OCI-LY3 (cell line): ENCODE results near the gene PATJ.

Experiments
- H2AFZ ChIP-seq: fragments of 200-600, 300-600 bp; shearing (Covaris generic); 2 replicates; pipeline ENCODE4 v1.6.0; 2014; ENCODE audit warnings: antibody characterized with exemption, low read depth, low read length
- H3K27ac ChIP-seq: fragments of 200-600, 300-600 bp; sonication (generic); 2 replicates; pipeline ENCODE4 v1.5.1; 2014; ENCODE audit warnings: mild to moderate bottlenecking, low read length, moderate library complexity, mixed read lengths
- H3K27me3 ChIP-seq: fragments of 200-600, 300-600 bp; sonication (generic); 2 replicates; pipeline ENCODE4 v1.6.1; 2014; ENCODE audit warnings: low read depth, low read length, mixed read lengths
- H3K36me3 ChIP-seq: fragments of 200-600, 300-600 bp; sonication (generic); replicated peaks from 2 replicates; pipeline ENCODE3; 2014; ENCODE audit warnings: low read depth, low read length, mixed read lengths
- H3K4me1 ChIP-seq: fragments of 300-600, 200-600 bp; sonication (generic); 2 replicates; pipeline ENCODE4 v1.6.1; 2014; ENCODE audit warnings: low read length, mixed read lengths
- H3K4me2 ChIP-seq: fragments of 200-600, 300-600 bp; sonication (generic); 2 replicates; pipeline ENCODE4 v1.6.1; 2014; ENCODE audit warnings: low read length, mixed read lengths
- H3K4me3 ChIP-seq: fragments of 300-600, 200-600 bp; sonication (generic); 2 replicates; pipeline ENCODE4 v1.5.1; 2014; ENCODE audit warnings: antibody characterized with exemption, mild to moderate bottlenecking, low read length, moderate library complexity
- H3K79me2 ChIP-seq: fragments of 300-600, 200-600 bp; shearing (Covaris generic); 2 replicates; pipeline ENCODE4 v1.6.1; 2014; ENCODE audit warnings: mild to moderate bottlenecking, low read length, mixed read lengths
- H3K9ac ChIP-seq: fragments of 300-600, 200-600 bp; shearing (Covaris generic); 2 replicates; pipeline ENCODE4 v1.6.0; 2014; ENCODE audit warnings: mild to moderate bottlenecking, low read length, moderate library complexity
- H3K9me3 ChIP-seq: fragments of 200-600, 300-600 bp; shearing (Covaris generic); 2 replicates; pipeline ENCODE4 v1.6.1; 2014; ENCODE audit warnings: low read length, mixed read lengths; ENCODE audit not compliant: insufficient read depth
- H4K20me1 ChIP-seq: fragments of 200-600, 300-600 bp; sonication (generic); 2 replicates; pipeline ENCODE4 v1.6.1; 2016; ENCODE audit warnings: low read length, mixed read lengths; ENCODE audit not compliant: insufficient read depth
- EZH2phosphoT487 ChIP-seq: fragments of 200-600 bp; shearing (Covaris generic); IDR thresholded peaks from 2 replicates; pipeline ENCODE4 v1.6.1; 2018; ENCODE audit warnings: antibody characterized with exemption, mixed run types, low read depth
- TF ChIP-seq, protein P1 (sequence below): fragments of 200-600, 300-600 bp; sonication (generic); IDR thresholded peaks from 2 replicates; pipeline ENCODE4 v1.5.1; 2014; ENCODE audit warnings: antibody characterized with exemption, low read length, low read depth

PATJ gene

DNA sequence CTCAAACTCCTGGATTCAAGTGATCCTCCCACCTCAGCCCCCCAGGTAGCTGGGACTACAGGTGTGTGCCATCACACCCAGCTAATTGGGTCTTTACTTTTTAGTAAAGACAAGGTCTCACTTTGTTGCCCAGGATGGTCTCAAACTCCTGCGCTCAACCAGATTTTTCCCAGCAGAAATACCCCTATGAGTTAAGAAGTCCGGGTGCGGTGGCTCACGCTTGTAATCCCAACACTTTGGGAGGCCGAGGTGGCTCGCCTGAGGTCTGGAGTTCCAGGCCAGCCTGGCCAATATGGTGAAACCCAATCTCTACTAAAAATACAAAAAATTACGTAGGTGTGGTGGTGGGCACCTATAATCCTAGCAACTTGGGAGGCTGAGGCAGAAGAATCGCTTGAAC lies 445.8 kb downstream of the PATJ start:
- H3K4me1 ChIP-seq, result no peaks in the 10 kb centered on the region
- TF ChIP-seq, protein P1, sequence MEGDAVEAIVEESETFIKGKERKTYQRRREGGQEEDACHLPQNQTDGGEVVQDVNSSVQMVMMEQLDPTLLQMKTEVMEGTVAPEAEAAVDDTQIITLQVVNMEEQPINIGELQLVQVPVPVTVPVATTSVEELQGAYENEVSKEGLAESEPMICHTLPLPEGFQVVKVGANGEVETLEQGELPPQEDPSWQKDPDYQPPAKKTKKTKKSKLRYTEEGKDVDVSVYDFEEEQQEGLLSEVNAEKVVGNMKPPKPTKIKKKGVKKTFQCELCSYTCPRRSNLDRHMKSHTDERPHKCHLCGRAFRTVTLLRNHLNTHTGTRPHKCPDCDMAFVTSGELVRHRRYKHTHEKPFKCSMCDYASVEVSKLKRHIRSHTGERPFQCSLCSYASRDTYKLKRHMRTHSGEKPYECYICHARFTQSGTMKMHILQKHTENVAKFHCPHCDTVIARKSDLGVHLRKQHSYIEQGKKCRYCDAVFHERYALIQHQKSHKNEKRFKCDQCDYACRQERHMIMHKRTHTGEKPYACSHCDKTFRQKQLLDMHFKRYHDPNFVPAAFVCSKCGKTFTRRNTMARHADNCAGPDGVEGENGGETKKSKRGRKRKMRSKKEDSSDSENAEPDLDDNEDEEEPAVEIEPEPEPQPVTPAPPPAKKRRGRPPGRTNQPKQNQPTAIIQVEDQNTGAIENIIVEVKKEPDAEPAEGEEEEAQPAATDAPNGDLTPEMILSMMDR, result no peak
- no peak for TF ChIP-seq EZH2phosphoT487

DNA sequence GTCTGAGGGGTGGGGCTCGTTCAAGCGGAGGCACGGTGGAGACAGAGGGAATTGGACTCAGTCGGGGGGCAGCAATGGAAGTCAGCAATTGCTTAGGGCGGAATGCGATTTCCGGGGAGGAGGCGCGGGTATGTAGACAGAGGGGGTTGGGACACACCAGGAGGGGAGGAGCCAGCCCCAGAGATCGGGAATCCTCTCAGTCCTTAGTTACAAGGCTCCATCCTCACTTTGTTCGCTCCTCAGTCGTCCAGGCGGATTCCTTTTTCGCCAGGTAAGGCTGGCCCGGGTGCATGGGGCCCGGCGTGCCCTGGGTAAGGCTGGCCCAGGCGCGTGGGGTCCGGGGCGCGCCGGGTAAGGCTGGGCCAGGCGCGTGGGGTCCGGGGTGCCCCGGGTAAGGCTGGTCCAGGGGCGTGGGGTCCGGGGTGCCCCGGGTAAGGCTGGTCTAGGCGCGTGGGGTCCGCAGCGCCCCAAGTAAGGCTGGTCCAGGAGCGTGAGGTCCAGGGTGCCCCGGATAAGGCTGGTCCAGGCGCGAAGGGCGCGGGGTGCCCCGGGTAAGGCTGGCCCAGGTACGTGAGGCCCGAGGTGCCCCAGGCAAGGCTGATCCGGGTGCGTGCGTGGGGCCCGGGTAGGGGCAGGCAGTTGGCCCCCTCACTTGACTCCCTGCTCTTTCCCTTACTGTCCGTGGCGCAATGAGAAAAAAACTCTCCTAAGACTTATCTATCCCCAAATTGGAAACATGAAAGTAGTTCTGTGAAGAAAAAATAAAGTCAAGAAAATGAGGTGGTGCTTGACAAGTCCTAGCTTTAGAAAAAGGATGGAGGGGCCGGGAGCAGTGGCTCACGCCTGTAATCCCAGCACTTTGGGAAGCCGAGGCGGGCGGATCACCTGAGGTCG lies 452.6 kb downstream of the PATJ start, which contains the start of gene L1TD1:
TSS of gene L1TD1 (plus strand) at position 199 of the 894 bp plus-strand sequence. CDS start 11,780 bp downstream, outside the sequence.
- no peak within 1 kb of the TSS for H3K4me2 ChIP-seq
- no peak within 1 kb of the TSS for H3K27ac ChIP-seq
- H3K9ac ChIP-seq, result no peak within 1 kb of the TSS
- no peaks in the 10 kb centered on the region for H3K4me1 ChIP-seq
- H3K4me3 ChIP-seq, result no peak within 1 kb of the TSS
- H3K9me3 ChIP-seq, result no peaks in the 10 kb centered on the region
- H4K20me1 ChIP-seq, result no peaks in the 10 kb centered on the region
- no peaks in the 10 kb centered on the region for H3K79me2 ChIP-seq
- H2AFZ ChIP-seq, result no peak within 1 kb of the TSS
- H3K36me3 ChIP-seq, result no peaks in the 10 kb centered on the region
- H3K27me3 ChIP-seq, result no peaks in the 10 kb centered on the region
- TF ChIP-seq EZH2phosphoT487, result no peak
- TF ChIP-seq, protein P1, result no peak

More for the DNA sequence above, 445.8 kb downstream of the PATJ start:
- Histone ChIP-seq H3K27ac (no peak overlapping the region), H3K36me3 (no peaks in the 10 kb centered on the region), H3K9ac (no peak overlapping the region), H2AFZ (no peak overlapping the region), H3K79me2 (no peaks in the 10 kb centered on the region), H3K27me3 (no peaks in the 10 kb centered on the region), H3K9me3 (no peaks in the 10 kb centered on the region), H3K4me3 (no peak overlapping the region), H3K4me2 (no peak overlapping the region), H4K20me1 (no peaks in the 10 kb centered on the region)

DNA sequence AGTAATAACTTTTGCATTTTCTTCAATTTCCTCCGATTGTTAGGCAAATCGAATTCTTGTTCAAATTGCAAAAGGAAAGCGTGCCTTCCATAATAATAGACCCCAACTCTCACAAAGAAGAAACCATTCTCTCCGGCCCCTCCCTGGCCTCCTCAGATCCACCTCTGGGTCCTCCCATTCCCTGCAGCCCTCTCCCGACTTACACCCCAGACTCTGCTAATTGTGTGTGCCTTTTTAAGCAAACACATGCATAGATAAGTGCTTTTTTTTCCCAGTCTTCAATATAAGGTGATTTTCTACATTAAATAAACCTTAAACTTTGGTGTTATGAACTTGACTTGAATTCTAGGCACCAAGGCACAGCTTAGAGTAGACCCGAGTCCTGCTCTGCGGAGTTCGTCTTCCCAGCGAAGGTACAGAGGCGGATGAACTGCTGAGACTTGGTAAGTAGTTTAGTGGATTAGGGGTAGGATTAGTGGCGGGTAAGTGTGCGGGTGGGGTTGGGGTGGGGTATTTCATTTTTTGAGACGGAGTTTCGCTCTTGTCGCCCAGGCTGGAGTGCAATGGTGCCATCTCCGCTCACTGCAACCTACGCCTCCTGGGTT lies 453.9 kb downstream of the PATJ start:
- H3K36me3 ChIP-seq, result no peaks in the 10 kb centered on the region
- TF ChIP-seq EZH2phosphoT487, result no peak
- TF ChIP-seq, protein P1, result no peak
- H3K9ac ChIP-seq, result no peak overlapping the region
- no peaks in the 10 kb centered on the region for H3K9me3 ChIP-seq
- H3K4me1 ChIP-seq, result no peaks in the 10 kb centered on the region
- H3K79me2 ChIP-seq, result no peaks in the 10 kb centered on the region
- no peak overlapping the region for H3K4me3 ChIP-seq
- H4K20me1 ChIP-seq, result no peaks in the 10 kb centered on the region
- H3K4me2 ChIP-seq, result no peak overlapping the region
- H3K27me3 ChIP-seq, result no peaks in the 10 kb centered on the region
- H2AFZ ChIP-seq, result no peak overlapping the region
- H3K27ac ChIP-seq, result no peak overlapping the region

DNA sequence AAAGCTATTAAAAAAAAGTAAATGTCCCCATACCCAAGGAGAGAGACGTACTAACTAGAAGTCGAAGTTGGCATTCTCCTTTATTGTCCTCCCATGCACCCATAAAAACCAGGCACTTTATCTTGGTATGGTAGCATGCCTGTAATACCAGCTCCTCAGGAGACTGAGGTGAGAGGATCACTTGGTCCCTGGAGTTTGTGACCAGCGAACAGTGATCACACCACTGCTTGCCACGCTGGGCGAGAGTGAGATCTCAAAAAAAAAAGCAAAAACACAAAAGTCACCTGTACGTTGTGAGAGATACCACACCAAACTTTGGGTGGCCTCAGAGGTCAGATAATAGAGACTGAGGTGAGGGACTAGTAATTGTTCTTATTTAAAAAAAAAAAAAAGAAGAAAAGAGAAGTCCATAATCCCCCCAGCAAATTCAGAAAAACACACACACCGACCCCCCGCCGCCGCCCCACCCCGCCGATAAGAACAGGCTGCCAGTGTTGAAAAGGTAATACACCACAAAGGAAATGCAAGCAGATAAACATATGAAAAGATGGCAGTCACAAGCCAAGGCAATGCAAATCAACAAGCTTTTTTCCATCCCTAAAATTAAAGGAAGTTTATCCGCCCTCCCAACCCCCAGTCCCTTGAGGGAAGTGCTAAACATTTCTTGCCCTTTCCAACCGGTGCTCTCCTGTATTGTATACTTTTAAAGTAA lies 455.9 kb downstream of the PATJ start:
- H3K9me3 ChIP-seq, result no peaks in the 10 kb centered on the region
- H4K20me1 ChIP-seq, result no peaks in the 10 kb centered on the region
- H3K27me3 ChIP-seq, result no peaks in the 10 kb centered on the region
- no peak overlapping the region for H3K4me3 ChIP-seq
- no peak overlapping the region for H2AFZ ChIP-seq
- H3K9ac ChIP-seq, result no peak overlapping the region
- H3K36me3 ChIP-seq, result no peaks in the 10 kb centered on the region
- no peak overlapping the region for H3K27ac ChIP-seq
- no peak overlapping the region for H3K4me2 ChIP-seq
- no peak for TF ChIP-seq EZH2phosphoT487
- H3K4me1 ChIP-seq, result no peaks in the 10 kb centered on the region
- H3K79me2 ChIP-seq, result no peaks in the 10 kb centered on the region
